Stimulated activated CD8-positive, alpha-beta memory T cell treated with anti-CD3 and anti-CD28 coated beads, Interleukin-4, amount 100 ng/mL, for 24 hours (primary cell): ENCODE data around the gene DEFB123.
"Not testable (repeated sequence)": the region's sequence is repeated elsewhere in the genome, so short reads cannot be mapped to it uniquely, and the experiment has no call there.

Experiments used
- DNase-seq: peaks from one replicate; pipeline ENCODE4 v3.0.0-alpha.2; 2020; ENCODE audit warnings: low read depth

DEFB123 gene

GRCh38 chr20:31440012-31440659 is at the start of gene DEFB123:
DEFB123 (plus strand) TSS chr20:31440632; CDS start chr20:31440699, 67 bp downstream.
- DNase-seq = peak; percentile 1

GRCh38 chr20:31392836-31393235 is 47.6 kb upstream of the DEFB123 start:
- DNase-seq = no peak

GRCh38 chr20:31394900-31395299 is 45.5 kb upstream of the DEFB123 start:
- DNase-seq = no peak

- DNase-seq = no peak
Observed at GRCh38 chr20:31403886-31404285, 36.5 kb upstream of the DEFB123 start.

GRCh38 chr20:31406115-31406514 is 34.3 kb upstream of the DEFB123 start, which contains the start of gene DEFB121:
DEFB121 (minus strand) TSS chr20:31406215; CDS start chr20:31406152, 63 bp downstream.
- DNase-seq = no peak

GRCh38 chr20:31410011-31410410 is 30.4 kb upstream of the DEFB123 start:
- no peak for DNase-seq

GRCh38 chr20:31414381-31414780 is 26.1 kb upstream of the DEFB123 start:
- DNase-seq = no peak

GRCh38 chr20:31415653-31416052 is 24.8 kb upstream of the DEFB123 start:
- DNase-seq = no peak

- no peak for DNase-seq
Observed at GRCh38 chr20:31418307-31418706, 22.1 kb upstream of the DEFB123 start.

GRCh38 chr20:31425797-31426196 is 14.6 kb upstream of the DEFB123 start:
- DNase-seq = no peak

- DNase-seq = not testable (repeated sequence)
Observed at GRCh38 chr20:31426891-31427551, 13.4 kb upstream of the DEFB123 start.

GRCh38 chr20:31427576-31427975 is 12.9 kb upstream of the DEFB123 start:
- not testable (repeated sequence) for DNase-seq

- DNase-seq = no peak
Observed at GRCh38 chr20:31430568-31431115, 9.8 kb upstream of the DEFB123 start.

- DNase-seq = no peak
Observed at GRCh38 chr20:31446084-31446819, 5.8 kb downstream of the DEFB123 start.

- no peak for DNase-seq
Observed at GRCh38 chr20:31449511-31450414, 9.3 kb downstream of the DEFB123 start.

- DNase-seq = no peak
Observed at GRCh38 chr20:31452575-31452974, 12.1 kb downstream of the DEFB123 start.

GRCh38 chr20:31454361-31454760 is 13.9 kb downstream of the DEFB123 start:
- DNase-seq = no peak

- not testable (repeated sequence) for DNase-seq
Observed at GRCh38 chr20:31470946-31471345, 30.5 kb downstream of the DEFB123 start.

GRCh38 chr20:31472395-31473330 is 32.2 kb downstream of the DEFB123 start:
- no peak for DNase-seq

- no peak for DNase-seq
Observed at GRCh38 chr20:31473331-31474096, 33.1 kb downstream of the DEFB123 start.
